GM12873 (cell line): ENCODE results near the gene TTC8.

Experiments used
- CTCF ChIP-seq: IDR thresholded peaks from 2 replicates; pipeline ENCODE4 v1.5.1; 2012; ENCODE audit warnings: low read depth, mild to moderate bottlenecking, moderate library complexity, low read length, control low read depth; ENCODE audit not compliant: insufficient read depth; ENCODE audit errors: missing control alignments

The TTC8 gene

GRCh38 chr14:88870777-88871176 is 46.3 kb downstream of the TTC8 start:
- TF ChIP-seq CTCF: no peak

- TF ChIP-seq CTCF: no peak
These were observed 47.0 kb downstream of the TTC8 start for GRCh38 chr14:88871429-88871828.

GRCh38 chr14:88872976-88873375 is 48.5 kb downstream of the TTC8 start:
- no peak for TF ChIP-seq CTCF

- no peak for TF ChIP-seq CTCF
These were observed 52.7 kb downstream of the TTC8 start for GRCh38 chr14:88877192-88877591.

GRCh38 chr14:88879022-88879421 is 54.6 kb downstream of the TTC8 start:
- no peak for TF ChIP-seq CTCF

GRCh38 chr14:88882236-88882635 is 57.8 kb downstream of the TTC8 start:
- TF ChIP-seq CTCF: no peak

GRCh38 chr14:88895116-88895515 is 70.7 kb downstream of the TTC8 start:
- no peak for TF ChIP-seq CTCF
